ENCODE results near the gene SAV1. TPM values are rescaled to one million over a fixed set of nuclear protein-coding genes. Genes with fewer than 3 reads are reported as not detected.

The SAV1 gene
- 10 to 100 TPM; 13.2 to 13.4 TPM for total RNA-seq

DNA sequence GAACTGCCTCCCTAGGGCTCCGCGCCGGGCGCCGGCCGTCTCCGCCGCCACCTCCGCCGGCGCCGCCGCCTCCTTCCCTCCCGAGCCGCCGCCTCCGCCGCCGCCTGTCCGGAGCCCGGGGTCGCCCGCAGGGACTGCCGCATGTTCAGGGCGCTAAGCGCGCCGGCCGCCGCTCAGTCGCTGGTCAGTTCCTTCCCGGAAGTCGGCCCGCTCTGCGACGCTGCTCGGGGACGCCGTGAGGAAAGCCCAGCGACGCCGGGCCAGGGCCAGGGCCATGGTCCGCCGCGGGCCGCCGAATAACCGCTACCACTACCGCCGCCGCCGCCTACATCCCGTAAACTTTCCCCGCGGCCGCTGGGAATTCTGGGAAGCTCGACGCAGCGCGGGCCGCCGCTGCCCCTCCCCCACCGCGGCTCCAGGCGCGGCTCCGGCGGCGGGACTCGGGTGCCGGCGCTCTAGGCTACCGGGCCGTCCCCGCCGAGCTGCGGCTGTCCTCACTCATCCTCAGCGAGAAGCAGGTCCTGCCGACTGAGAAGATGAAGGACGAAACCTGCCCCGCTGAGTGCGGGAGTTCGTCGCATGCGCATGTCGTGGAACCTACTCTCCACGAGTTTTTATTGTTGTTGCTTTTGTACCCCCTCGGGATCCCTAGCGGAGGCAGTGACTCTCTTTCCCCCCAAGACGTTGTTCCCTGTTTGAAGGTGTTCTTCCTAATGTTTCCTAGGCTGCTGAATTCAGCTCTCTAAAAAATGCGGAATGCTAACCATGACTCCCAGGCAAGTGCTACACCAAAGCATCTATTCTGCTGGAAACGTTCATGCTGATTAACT, at the start of gene SAV1:
SAV1 (minus strand) TSS at position 311 of the 830 bp plus-strand sequence. CDS start 339 bp downstream, outside the sequence.
- Mint-ChIP-seq H3K27ac (peak within 1 kb of the TSS; percentile 70), H3K27me3 (no peaks in the 10 kb centered on the region), H3K9me3 (no peaks in the 10 kb centered on the region), H3K36me3 (ENCODE audit: low read depth) (peaks cover 8% of the 10 kb centered on the region), H3K4me1 (ENCODE audit: low read depth) (peaks cover 12% of the 10 kb centered on the region), H3K4me3 (no peak within 1 kb of the TSS)
- ATAC-seq (peak; percentile 74), DNase-seq (peak; percentile 63)
- TF ChIP-seq, protein P1, sequence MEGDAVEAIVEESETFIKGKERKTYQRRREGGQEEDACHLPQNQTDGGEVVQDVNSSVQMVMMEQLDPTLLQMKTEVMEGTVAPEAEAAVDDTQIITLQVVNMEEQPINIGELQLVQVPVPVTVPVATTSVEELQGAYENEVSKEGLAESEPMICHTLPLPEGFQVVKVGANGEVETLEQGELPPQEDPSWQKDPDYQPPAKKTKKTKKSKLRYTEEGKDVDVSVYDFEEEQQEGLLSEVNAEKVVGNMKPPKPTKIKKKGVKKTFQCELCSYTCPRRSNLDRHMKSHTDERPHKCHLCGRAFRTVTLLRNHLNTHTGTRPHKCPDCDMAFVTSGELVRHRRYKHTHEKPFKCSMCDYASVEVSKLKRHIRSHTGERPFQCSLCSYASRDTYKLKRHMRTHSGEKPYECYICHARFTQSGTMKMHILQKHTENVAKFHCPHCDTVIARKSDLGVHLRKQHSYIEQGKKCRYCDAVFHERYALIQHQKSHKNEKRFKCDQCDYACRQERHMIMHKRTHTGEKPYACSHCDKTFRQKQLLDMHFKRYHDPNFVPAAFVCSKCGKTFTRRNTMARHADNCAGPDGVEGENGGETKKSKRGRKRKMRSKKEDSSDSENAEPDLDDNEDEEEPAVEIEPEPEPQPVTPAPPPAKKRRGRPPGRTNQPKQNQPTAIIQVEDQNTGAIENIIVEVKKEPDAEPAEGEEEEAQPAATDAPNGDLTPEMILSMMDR (IDR thresholded peaks at IDR 0.05) = no peak
- CTCF ChIA-PET = interaction anchor here (0.9 to 1.0 kb wide), 4 partner anchors 10 to 192 kb away, joined by 3 read pairs; no protein-coding TSS in a partner anchor
- intact Hi-C loops (cut with micrococcal nuclease) = no loop called here
- POLR2A ChIA-PET = interaction anchor here (0.5 to 1.9 kb wide), 15 partner anchors 9 to 357 kb away, joined by 3 to 9 read pairs (median 4); no protein-coding TSS in a partner anchor

DNA sequence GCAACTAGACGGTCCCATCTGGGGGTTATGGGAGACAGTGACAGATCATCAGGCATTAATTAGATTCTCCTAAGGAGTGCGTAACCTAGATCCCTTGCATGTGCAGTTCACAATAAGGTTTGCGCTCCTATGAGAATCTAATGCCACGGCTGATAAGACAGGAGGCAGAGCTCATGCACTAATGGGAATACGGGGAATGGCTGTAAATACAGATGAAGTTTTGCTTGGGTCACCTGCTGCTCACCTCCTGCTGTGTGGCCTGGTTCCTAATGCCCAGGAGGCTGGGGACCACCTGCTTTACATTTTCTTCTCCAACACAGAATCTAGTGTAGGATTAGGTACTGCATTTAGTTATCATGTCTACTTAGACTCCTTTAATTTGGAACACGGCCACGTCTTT, 49.7 kb upstream of the SAV1 start:
- TF ChIP-seq, protein P1 (IDR thresholded peaks at IDR 0.05) = no peak
- no peak for DNase-seq
- H3K36me3 Mint-ChIP-seq (ENCODE audit: low read depth) = peaks cover 12% of the 10 kb centered on the region
- no peak overlapping the region for H3K4me3 Mint-ChIP-seq
- H3K27me3 Mint-ChIP-seq = no peaks in the 10 kb centered on the region
- no peaks in the 10 kb centered on the region for H3K4me1 Mint-ChIP-seq (ENCODE audit: low read depth)
- intact Hi-C loops (cut with micrococcal nuclease) = no loop called here
- H3K27ac Mint-ChIP-seq = no peak overlapping the region
- no peak for ATAC-seq
- H3K9me3 Mint-ChIP-seq = no peaks in the 10 kb centered on the region
- ChIA-PET CTCF (no interaction called here), POLR2A (no interaction called here)

DNA sequence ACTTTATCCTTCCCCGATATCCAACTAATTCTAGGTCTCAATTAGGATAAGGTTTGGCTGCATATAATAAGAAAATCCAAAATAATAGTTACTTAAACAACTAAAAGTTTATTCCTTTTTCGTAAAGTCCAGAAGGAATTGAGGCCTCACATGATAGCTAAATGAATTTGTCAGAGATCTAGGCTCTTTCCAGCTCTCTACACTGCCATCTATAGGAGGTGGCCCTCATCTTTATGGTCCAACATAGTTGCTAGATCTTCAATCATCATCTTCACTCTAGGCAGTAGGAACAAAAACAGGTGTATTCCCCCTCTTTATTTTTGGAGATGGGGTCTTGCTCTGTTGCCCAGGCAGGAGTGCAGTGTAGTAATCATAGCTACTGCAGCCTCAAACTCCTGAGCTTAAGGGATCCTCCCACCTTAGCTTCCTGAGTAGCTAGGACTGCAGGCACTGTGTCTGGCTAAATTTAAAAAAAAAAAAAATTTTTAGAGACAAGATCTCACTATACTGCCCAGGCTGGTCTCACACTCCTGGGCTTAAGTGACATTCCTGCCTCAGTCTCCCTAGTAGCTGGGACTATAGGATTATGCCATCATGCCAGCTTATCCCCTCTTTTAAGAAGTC, 46.5 kb upstream of the SAV1 start:
- Mint-ChIP-seq H3K4me1 (ENCODE audit: low read depth) (no peaks in the 10 kb centered on the region), H3K36me3 (ENCODE audit: low read depth) (no peaks in the 10 kb centered on the region), H3K9me3 (no peaks in the 10 kb centered on the region), H3K4me3 (no peak overlapping the region), H3K27ac (no peak overlapping the region), H3K27me3 (no peaks in the 10 kb centered on the region)
- TF ChIP-seq, protein P1 (IDR thresholded peaks at IDR 0.05) = peak; percentile 42
- DNase-seq = peak; percentile 13
- peak; percentile 74 for ATAC-seq
- CTCF ChIA-PET = interaction anchor here (0.5 to 3.4 kb wide), 29 partner anchors 8 to 171 kb away, joined by 3 to 28 read pairs (median 4); no protein-coding TSS in a partner anchor
- POLR2A ChIA-PET = no interaction called here
- intact Hi-C loops (cut with micrococcal nuclease) = no loop called here

DNA sequence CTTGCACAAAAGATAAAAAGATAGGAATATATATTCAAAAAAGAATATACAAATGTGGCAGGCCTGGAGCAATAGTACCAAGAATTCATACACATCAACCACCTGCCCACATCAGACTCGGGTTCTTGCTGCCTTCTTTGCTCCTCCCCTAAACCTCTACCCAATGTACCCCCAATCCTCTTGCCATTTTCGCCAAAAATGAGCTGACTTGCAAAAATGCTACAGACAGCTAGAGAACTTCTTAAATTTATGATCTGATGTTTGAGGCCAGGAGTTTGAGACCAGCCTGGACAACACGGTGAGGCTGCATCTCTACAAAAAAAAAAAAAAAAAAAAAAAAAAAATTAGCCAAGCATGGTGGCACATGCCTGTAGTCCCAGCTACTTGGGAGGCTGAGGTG, 42.9 kb upstream of the SAV1 start:
- Mint-ChIP-seq H3K9me3 (no peaks in the 10 kb centered on the region), H3K36me3 (ENCODE audit: low read depth) (no peaks in the 10 kb centered on the region), H3K27me3 (no peaks in the 10 kb centered on the region), H3K27ac (no peak overlapping the region), H3K4me1 (ENCODE audit: low read depth) (no peaks in the 10 kb centered on the region), H3K4me3 (no peak overlapping the region)
- ATAC-seq (no peak), DNase-seq (no peak)
- POLR2A ChIA-PET = interaction anchor here (0.7 kb wide), 1 partner anchor 54 kb away, joined by 3 read pairs; no protein-coding TSS in a partner anchor
- TF ChIP-seq, protein P1 (IDR thresholded peaks at IDR 0.05) = no peak
- intact Hi-C loops (cut with micrococcal nuclease) = no loop called here
- CTCF ChIA-PET = interaction anchor here (0.7 to 1.8 kb wide), 7 partner anchors 15 to 168 kb away, joined by 3 to 5 read pairs (median 3); no protein-coding TSS in a partner anchor

All from activated CD8-positive, alpha-beta T cell treated with anti-CD3 and anti-CD28 coated beads for 36 hours (primary cell).